NCI-H446 (cell line): Measurements from ENCODE around the gene NLRP9.

ENCODE experiments used
- DNase-seq, 2 experiments: peaks; one replicate each; lab custom pipeline; 2025; lab: John Stamatoyannopoulos, UW

Gene NLRP9

GRCh38 chr19:55673465-55673864 lies 64.7 kb downstream of the NLRP9 start:
- no peak for DNase-seq

- DNase-seq = no peak
These were observed 65.8 kb downstream of the NLRP9 start for GRCh38 chr19:55672418-55672817.

GRCh38 chr19:55671054-55671378 lies 67.2 kb downstream of the NLRP9 start:
- DNase-seq = no peak

GRCh38 chr19:55670280-55671053 lies 67.7 kb downstream of the NLRP9 start:
- DNase-seq = peak in 1 of 2 experiments; percentile 10

- DNase-seq = no peak
These were observed 68.6 kb downstream of the NLRP9 start for GRCh38 chr19:55669418-55670279.

GRCh38 chr19:55668603-55669348 lies 69.4 kb downstream of the NLRP9 start:
- DNase-seq = no peak

GRCh38 chr19:55667958-55668357 lies 70.2 kb downstream of the NLRP9 start:
- DNase-seq = no peak

GRCh38 chr19:55667511-55667910 lies 70.7 kb downstream of the NLRP9 start:
- no peak for DNase-seq

GRCh38 chr19:55667006-55667381 lies 71.2 kb downstream of the NLRP9 start:
- no peak for DNase-seq

GRCh38 chr19:55666343-55667005 lies 71.7 kb downstream of the NLRP9 start:
- DNase-seq = no peak

- no peak for DNase-seq
These were observed 74.2 kb downstream of the NLRP9 start for GRCh38 chr19:55663846-55664536.

GRCh38 chr19:55661826-55662225 lies 76.4 kb downstream of the NLRP9 start:
- no peak for DNase-seq

GRCh38 chr19:55660991-55661390 lies 77.2 kb downstream of the NLRP9 start:
- no peak for DNase-seq

GRCh38 chr19:55660404-55660803 lies 77.8 kb downstream of the NLRP9 start:
- DNase-seq = no peak

GRCh38 chr19:55659822-55660221 lies 78.4 kb downstream of the NLRP9 start:
- no peak for DNase-seq

GRCh38 chr19:55658846-55659459 lies 79.2 kb downstream of the NLRP9 start:
- no peak for DNase-seq
